Heart left ventricle (tissue), 13 donors: Measurements from ENCODE around the gene BRF1.

Experiments used
- POLR2A ChIP-seq, 2 donors: fragments of 450-650 bp; IDR thresholded peaks; one replicate each; pipeline ENCODE4 v1.6.1; 2017; ENCODE audit warnings: antibody characterized with exemption in 2 of 2, mild to moderate bottlenecking in 2 of 2, moderate library complexity in 2 of 2
- TF ChIP-seq, protein P1 (sequence below), 12 donors: fragments of 200-600 bp; sonication (generic) in 4 of 12; IDR thresholded peaks; one replicate each; pipeline versions ENCODE4 v1.5.0 to v1.8.0; 2018 to 2022; ENCODE audit warnings: antibody characterized with exemption in 12 of 12, mild to moderate bottlenecking in 5 of 12
- donor health status: ischemic (EF 13 %, LVEDD 7.1; RV severe dilation, severe dysfunction).
- donor health status: DM: no; HTN: yes; CAD: no.
- donor health status: DM: no; HTN: no; CAD: no.
- donor health status: ischemic (EF 25% LVEDD 6.9; RV normal size, moderate dysfunction).
- donor health status: ischemic (EF 25% LVEDD 5.7; RV mildly dilated, moderate dysfunction).
- donor health status: ischemic (EF 35%, LVEDD 5.7; RV mildly dilated, moderate dysfunction).
- donor health status: nonischemic (EF 11% LVEDD 7.7; RV severe dilation, severe dysfunction).
- donor health status: DM: yes; HTN: yes; CAD: no.
- donor health status: PGD.
- donor health status: ischemic (EF 29% LVEDD 5.4; RV normal size, mild dysfunction).
- donor health status: nonischemic (EF 23%, LVEDD 6.1; RV moderate dilation, normal function).

DNA sequence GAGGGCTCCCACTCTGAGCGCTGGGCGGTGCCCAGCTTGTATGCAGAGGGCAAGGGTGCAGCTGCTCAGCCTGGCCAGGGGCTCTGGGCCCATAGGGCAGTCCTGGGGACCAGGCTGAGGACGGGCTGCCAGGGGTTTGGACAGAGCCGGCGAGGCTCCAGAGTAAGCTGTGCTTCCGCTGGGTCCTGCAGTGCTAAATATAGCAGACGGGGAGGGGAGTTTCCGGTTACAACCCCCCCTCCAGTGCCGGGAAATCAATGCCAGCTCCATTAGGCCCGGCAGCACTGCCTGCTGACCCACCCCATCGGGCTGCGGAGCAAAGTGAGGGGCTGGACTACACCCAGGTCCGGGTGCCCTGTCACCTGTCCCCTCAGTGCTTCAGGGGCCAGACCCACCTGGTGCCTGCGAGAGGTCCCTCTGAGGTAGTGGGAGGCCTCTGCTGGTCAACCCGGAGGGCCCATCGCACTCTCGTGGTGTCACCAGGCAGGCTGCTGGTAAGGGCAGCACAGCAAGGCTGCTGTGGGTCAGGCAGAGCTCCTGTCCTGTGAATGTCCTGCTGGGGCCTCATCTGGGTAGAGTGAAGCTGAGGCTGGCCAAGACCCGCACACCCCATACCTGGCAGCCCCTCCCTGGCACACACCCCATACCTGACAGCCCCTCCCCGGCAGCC, 129.7 kb downstream of the BRF1 start:
- TF ChIP-seq, protein P1, sequence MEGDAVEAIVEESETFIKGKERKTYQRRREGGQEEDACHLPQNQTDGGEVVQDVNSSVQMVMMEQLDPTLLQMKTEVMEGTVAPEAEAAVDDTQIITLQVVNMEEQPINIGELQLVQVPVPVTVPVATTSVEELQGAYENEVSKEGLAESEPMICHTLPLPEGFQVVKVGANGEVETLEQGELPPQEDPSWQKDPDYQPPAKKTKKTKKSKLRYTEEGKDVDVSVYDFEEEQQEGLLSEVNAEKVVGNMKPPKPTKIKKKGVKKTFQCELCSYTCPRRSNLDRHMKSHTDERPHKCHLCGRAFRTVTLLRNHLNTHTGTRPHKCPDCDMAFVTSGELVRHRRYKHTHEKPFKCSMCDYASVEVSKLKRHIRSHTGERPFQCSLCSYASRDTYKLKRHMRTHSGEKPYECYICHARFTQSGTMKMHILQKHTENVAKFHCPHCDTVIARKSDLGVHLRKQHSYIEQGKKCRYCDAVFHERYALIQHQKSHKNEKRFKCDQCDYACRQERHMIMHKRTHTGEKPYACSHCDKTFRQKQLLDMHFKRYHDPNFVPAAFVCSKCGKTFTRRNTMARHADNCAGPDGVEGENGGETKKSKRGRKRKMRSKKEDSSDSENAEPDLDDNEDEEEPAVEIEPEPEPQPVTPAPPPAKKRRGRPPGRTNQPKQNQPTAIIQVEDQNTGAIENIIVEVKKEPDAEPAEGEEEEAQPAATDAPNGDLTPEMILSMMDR (IDR thresholded peaks at IDR 0.05), result no peak
- TF ChIP-seq POLR2A (IDR thresholded peaks at IDR 0.05), result no peak
